ENCODE data around the gene FOXP1. TPM values are rescaled to one million over a fixed set of nuclear protein-coding genes. Genes with fewer than 3 reads are reported as not detected.

Gene FOXP1
- total and polyA plus RNA-seq, 2 experiments from 2014 or later = 76.8 to 99.8 TPM

DNA sequence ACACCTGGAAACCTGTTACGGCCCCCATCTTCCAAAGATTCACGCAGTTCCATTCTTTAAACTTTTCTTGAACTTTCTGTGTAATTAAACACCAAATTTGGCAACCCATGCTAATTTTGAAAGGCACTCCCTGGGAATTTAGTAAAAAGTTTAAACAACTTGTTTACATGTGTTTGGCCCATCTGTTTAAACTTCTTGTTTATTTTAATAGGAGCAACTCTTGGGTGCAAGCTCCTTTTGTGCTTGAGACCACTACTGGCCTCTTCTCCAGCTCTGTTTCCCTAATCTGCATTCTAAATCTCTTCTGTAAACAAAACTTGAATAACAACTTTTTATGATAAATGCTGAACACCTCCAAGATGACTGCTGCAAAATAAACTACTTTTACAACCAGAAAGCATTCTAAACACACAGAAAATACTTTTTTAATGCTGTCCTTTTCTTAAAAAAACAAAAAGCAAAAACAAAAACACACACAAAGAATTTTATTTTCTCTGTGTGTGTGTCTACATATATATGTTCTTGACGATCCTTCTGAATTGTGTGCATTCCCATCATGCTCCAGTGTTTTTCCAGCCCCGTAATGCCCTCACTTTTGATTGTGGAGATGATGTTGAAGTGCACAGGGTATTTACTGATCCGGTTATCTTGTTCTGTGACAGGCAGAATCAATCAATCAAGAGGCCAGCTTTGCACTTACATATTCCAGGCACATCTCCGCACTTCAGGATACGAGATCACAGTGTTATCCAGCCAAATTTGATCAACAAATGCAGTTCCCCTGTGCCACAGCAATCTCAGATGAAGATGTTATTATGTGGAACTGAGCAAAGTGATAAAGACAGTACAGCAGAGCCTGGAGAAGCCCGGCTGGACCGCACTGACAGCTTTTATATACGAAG lies 416.9 kb downstream of the FOXP1 start:
- H3K9me2 ChIP-seq (replicated peaks; ENCODE audit: insufficient read depth) = no peaks in the 10 kb centered on the region
- H3K9me3 ChIP-seq (ENCODE audit: low read depth) = no peaks in the 10 kb centered on the region
- no peak for DNase-seq (ENCODE audit: low spot score)
- peak overlapping the region; percentile 6 for H3K27ac ChIP-seq
- H3K4me2 ChIP-seq = peak overlapping the region; percentile 25
- WGBS (ENCODE audit: low lambda C conversion rate, missing lambda C conversion rate) = 55% methylated on average over 10 of the region's 10 CpGs
- peaks cover 50% of the 10 kb centered on the region for H3K79me2 ChIP-seq
- no peaks in the 10 kb centered on the region for H3K36me3 ChIP-seq (replicated peaks; ENCODE audit: insufficient read depth, low read depth)
- H3K4me3 ChIP-seq = no peak overlapping the region
- no peak overlapping the region for H2AFZ ChIP-seq
- peaks cover 40% of the 10 kb centered on the region for H3K4me1 ChIP-seq (ENCODE audit: insufficient read depth)
- no peak for TF ChIP-seq EZH2phosphoT487 (IDR thresholded peaks at IDR 0.05; ENCODE audit: low read depth, severe bottlenecking, unreplicated experiment)
- no peak for TF ChIP-seq EZH2 (IDR thresholded peaks at IDR 0.05; ENCODE audit: borderline replicate concordance)
- TF ChIP-seq, protein P1, sequence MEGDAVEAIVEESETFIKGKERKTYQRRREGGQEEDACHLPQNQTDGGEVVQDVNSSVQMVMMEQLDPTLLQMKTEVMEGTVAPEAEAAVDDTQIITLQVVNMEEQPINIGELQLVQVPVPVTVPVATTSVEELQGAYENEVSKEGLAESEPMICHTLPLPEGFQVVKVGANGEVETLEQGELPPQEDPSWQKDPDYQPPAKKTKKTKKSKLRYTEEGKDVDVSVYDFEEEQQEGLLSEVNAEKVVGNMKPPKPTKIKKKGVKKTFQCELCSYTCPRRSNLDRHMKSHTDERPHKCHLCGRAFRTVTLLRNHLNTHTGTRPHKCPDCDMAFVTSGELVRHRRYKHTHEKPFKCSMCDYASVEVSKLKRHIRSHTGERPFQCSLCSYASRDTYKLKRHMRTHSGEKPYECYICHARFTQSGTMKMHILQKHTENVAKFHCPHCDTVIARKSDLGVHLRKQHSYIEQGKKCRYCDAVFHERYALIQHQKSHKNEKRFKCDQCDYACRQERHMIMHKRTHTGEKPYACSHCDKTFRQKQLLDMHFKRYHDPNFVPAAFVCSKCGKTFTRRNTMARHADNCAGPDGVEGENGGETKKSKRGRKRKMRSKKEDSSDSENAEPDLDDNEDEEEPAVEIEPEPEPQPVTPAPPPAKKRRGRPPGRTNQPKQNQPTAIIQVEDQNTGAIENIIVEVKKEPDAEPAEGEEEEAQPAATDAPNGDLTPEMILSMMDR (IDR thresholded peaks at IDR 0.05; ENCODE audit: poor library complexity) = no peak
- H3K27me3 ChIP-seq = no peaks in the 10 kb centered on the region
- H4K20me1 ChIP-seq (ENCODE audit: insufficient read depth, poor library complexity, severe bottlenecking) = no peaks in the 10 kb centered on the region

DNA sequence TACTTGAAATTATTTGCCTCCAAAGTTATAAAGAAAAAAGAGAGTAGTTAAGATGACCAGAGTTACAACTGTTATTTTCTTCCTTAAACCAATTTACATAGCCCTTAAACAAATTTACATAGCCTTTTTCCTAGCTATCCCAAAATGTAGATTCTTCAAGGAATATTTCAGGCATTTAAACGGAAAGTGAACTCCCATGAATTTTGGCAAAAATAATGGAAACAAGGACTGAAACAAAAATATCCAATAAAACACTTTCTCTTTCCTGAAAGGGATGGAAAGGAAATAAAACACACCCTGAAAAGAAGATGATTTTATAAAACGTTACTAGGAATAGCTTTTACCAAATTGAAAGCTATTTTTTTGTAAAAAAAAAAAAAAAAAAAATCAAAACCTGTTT lies 418.6 kb downstream of the FOXP1 start:
- Histone ChIP-seq H3K27me3 (no peaks in the 10 kb centered on the region), H3K4me3 (no peak overlapping the region), H3K79me2 (peaks cover 42% of the 10 kb centered on the region), H3K9me2 (replicated peaks; ENCODE audit: insufficient read depth) (no peaks in the 10 kb centered on the region), H3K9me3 (ENCODE audit: low read depth) (no peaks in the 10 kb centered on the region), H3K4me2 (no peak overlapping the region), H3K27ac (no peak overlapping the region), H2AFZ (no peak overlapping the region), H3K36me3 (replicated peaks; ENCODE audit: insufficient read depth, low read depth) (no peaks in the 10 kb centered on the region), H4K20me1 (ENCODE audit: insufficient read depth, poor library complexity, severe bottlenecking) (no peaks in the 10 kb centered on the region), H3K4me1 (ENCODE audit: insufficient read depth) (peaks cover 37% of the 10 kb centered on the region)
- no peak for DNase-seq (ENCODE audit: low spot score)
- no peak for TF ChIP-seq EZH2phosphoT487 (IDR thresholded peaks at IDR 0.05; ENCODE audit: low read depth, severe bottlenecking, unreplicated experiment)
- TF ChIP-seq, protein P1 (IDR thresholded peaks at IDR 0.05; ENCODE audit: poor library complexity) = no peak
- TF ChIP-seq EZH2 (IDR thresholded peaks at IDR 0.05; ENCODE audit: borderline replicate concordance) = no peak
- 85% methylated on average over 2 of the region's 2 CpGs for WGBS (ENCODE audit: low lambda C conversion rate, missing lambda C conversion rate)

DNA sequence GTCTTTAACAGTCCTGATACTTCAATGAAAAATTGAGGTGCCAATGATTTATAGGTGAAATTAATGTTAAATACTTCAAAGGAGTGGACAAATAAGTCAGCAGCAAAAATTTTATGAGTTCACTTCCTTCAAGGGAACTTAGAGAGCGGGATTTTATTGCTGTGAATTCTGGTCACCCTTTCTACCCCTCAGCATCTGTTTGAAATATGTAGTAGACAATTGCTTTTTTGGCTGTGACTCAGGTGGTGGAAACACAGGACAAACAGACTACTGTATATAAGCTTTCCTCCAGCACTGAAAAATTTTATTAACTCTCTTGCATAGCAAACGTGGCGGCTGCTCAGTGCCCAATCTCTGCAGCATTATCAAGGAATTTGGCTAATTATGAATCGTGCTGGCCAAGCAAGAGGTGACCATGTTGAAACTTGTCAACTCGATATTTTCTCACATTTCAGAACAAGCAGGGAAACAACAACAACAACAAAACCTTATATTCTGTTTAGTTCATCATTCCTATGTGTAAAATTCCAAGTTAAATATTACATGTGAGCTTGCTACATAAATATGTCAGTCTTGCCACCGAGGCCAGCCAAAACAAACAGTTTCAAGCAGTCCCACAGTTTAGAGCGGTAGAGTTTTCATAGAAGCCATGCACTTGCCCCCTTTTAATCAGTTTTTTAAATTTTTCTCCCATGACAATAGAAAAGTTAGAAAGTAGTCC lies 420.2 kb downstream of the FOXP1 start:
- Histone ChIP-seq H4K20me1 (ENCODE audit: insufficient read depth, poor library complexity, severe bottlenecking) (no peaks in the 10 kb centered on the region), H2AFZ (no peak overlapping the region), H3K4me1 (ENCODE audit: insufficient read depth) (peaks cover 35% of the 10 kb centered on the region), H3K4me3 (no peak overlapping the region), H3K27ac (peak overlapping the region; percentile 18), H3K36me3 (replicated peaks; ENCODE audit: insufficient read depth, low read depth) (no peaks in the 10 kb centered on the region), H3K4me2 (peak overlapping the region; percentile 22), H3K27me3 (no peaks in the 10 kb centered on the region), H3K79me2 (peaks cover 47% of the 10 kb centered on the region), H3K9me3 (ENCODE audit: low read depth) (no peaks in the 10 kb centered on the region), H3K9me2 (replicated peaks; ENCODE audit: insufficient read depth) (no peaks in the 10 kb centered on the region)
- 72% methylated on average over 7 of the region's 7 CpGs for WGBS (ENCODE audit: low lambda C conversion rate, missing lambda C conversion rate)
- TF ChIP-seq EZH2 (IDR thresholded peaks at IDR 0.05; ENCODE audit: borderline replicate concordance) (no peak), EZH2phosphoT487 (IDR thresholded peaks at IDR 0.05; ENCODE audit: low read depth, severe bottlenecking, unreplicated experiment) (no peak)
- TF ChIP-seq, protein P1 (IDR thresholded peaks at IDR 0.05; ENCODE audit: poor library complexity) = no peak
- no peak for DNase-seq (ENCODE audit: low spot score)
